SK-N-SH (cell line): ENCODE data around the gene TP53I3. TPM values are rescaled to one million over a fixed set of nuclear protein-coding genes. Genes with fewer than 3 reads are reported as not detected.

Experiments used
- CTCF ChIA-PET: fragments of 300-600, 350-600 bp; formaldehyde crosslinking; extraction: SDS; loops from one replicate; lab custom pipeline; 2021; lab: Yijun Ruan, JAX
- POLR2A ChIA-PET: fragments of 350-600 bp; sonication (Branson Sonifier 250); formaldehyde crosslinking; extraction: SDS; loops from one replicate; lab custom pipeline; 2020; ENCODE audit warnings: antibody characterized with exemption, inconsistent platforms; lab: Yijun Ruan, JAX
- DNase-seq: peaks from one replicate; pipeline ENCODE4 v3.0.0; 2012
- H2AFZ ChIP-seq: fragments of 200-600 bp; sonication (generic); 2 replicates; pipeline ENCODE4 v1.8.1; 2016; ENCODE audit warnings: antibody characterized with exemption, mild to moderate bottlenecking, low read depth
- H3F3A ChIP-seq: fragments of 200-600 bp; sonication (generic); replicated peaks from 2 replicates; pipeline ENCODE3; 2016; ENCODE audit warnings: antibody characterized with exemption, mild to moderate bottlenecking; ENCODE audit not compliant: insufficient read depth
- H3K27ac ChIP-seq, 2 experiments: fragments of 200-500 bp in 1 of 2; fragments of 200-600 bp in 1 of 2; sonication (Bioruptor generic) in 1 of 2; sonication (generic), shearing (Covaris generic) in 1 of 2; 2 replicates each; pipeline versions ENCODE4 v1.5.1 to v1.6.1; 2014 to 2016; ENCODE audit warnings: low read depth in 2 of 2, inconsistent platforms in 1 of 2, low read length in 1 of 2, mild to moderate bottlenecking in 1 of 2, mixed read lengths in 1 of 2
- H3K27me3 ChIP-seq: fragments of 200-600 bp; sonication (generic), shearing (Covaris generic); 2 replicates; pipeline ENCODE4 v1.6.1; 2016; ENCODE audit warnings: mixed run types; ENCODE audit not compliant: insufficient read depth
- H3K36me3 ChIP-seq, 2 experiments: fragments of 200-500 bp in 1 of 2; fragments of 200-600 bp in 1 of 2; sonication (Bioruptor generic) in 1 of 2; sonication (generic) in 1 of 2; replicated peaks in 1 of 2; 2 replicates each; pipeline versions ENCODE3 to v1.5.1; 2014 to 2016; ENCODE audit warnings: low read length in 1 of 2, mild to moderate bottlenecking in 1 of 2; ENCODE audit not compliant: insufficient read depth in 2 of 2, control insufficient read depth in 1 of 2
- H3K4me1 ChIP-seq, 2 experiments: fragments of 200-500 bp in 1 of 2; fragments of 200-600 bp in 1 of 2; sonication (Bioruptor generic) in 1 of 2; sonication (generic), shearing (Covaris generic) in 1 of 2; 2 replicates each; pipeline versions ENCODE4 v1.5.1 to v1.6.1; 2014 to 2016; ENCODE audit warnings: low read depth in 1 of 2, low read length in 1 of 2, mixed run types in 1 of 2; ENCODE audit not compliant: insufficient read depth in 2 of 2, control insufficient read depth in 1 of 2
- H3K4me2 ChIP-seq: fragments of 200-600 bp; sonication (generic), shearing (Covaris generic); 2 replicates; pipeline ENCODE4 v1.6.1; 2017; ENCODE audit warnings: mixed run types
- H3K4me3 ChIP-seq, 2 experiments: fragments of 200-500 bp in 1 of 2; fragments of 200-600 bp in 1 of 2; sonication (Bioruptor generic) in 1 of 2; sonication (generic), shearing (Covaris generic) in 1 of 2; 2 replicates each; pipeline versions ENCODE4 v1.5.1 to v1.8.1; 2014 to 2016; ENCODE audit warnings: low read depth in 2 of 2, inconsistent platforms in 1 of 2, low read length in 1 of 2, mild to moderate bottlenecking in 1 of 2, mixed read lengths in 1 of 2, moderate library complexity in 1 of 2
- H3K79me2 ChIP-seq: fragments of 200-600 bp; sonication (generic); 2 replicates; pipeline ENCODE4 v1.8.1; 2017; ENCODE audit warnings: mild to moderate bottlenecking; ENCODE audit not compliant: insufficient read depth
- H3K9ac ChIP-seq: fragments of 200-600 bp; sonication (generic); 2 replicates; pipeline ENCODE4 v1.6.1; 2017; ENCODE audit warnings: mixed run types
- H3K9me2 ChIP-seq: fragments of 200-600 bp; sonication (generic); 2 replicates; pipeline ENCODE4 v1.6.1; 2017; ENCODE audit warnings: mixed run types
- H3K9me3 ChIP-seq: fragments of 200-600 bp; sonication (generic); 2 replicates; pipeline ENCODE4 v1.6.1; 2017; ENCODE audit warnings: mixed run types, mild to moderate bottlenecking, moderate library complexity
- H4K20me1 ChIP-seq: fragments of 200-600 bp; sonication (generic); 2 replicates; pipeline ENCODE4 v1.6.1; 2017; ENCODE audit warnings: mild to moderate bottlenecking, mixed run types; ENCODE audit not compliant: insufficient read depth
- EP300 ChIP-seq, 2 experiments: IDR thresholded peaks; 2 replicates each; pipeline versions ENCODE4 v1.4.0 to v1.6.1; 2012; ENCODE audit warnings: borderline replicate concordance in 1 of 2, low read depth in 1 of 2, low read length in 1 of 2
- EZH2phosphoT487 ChIP-seq: fragments of 200-600 bp; sonication (generic); IDR thresholded peaks from 2 replicates; pipeline ENCODE4 v1.6.1; 2017; ENCODE audit warnings: low read depth, mixed run types, mild to moderate bottlenecking, antibody characterized with exemption, moderate library complexity, borderline replicate concordance
- FOSL2 ChIP-seq: IDR thresholded peaks from 2 replicates; pipeline ENCODE4 v1.4.0; 2012; ENCODE audit warnings: low read depth, mild to moderate bottlenecking, moderate library complexity, borderline replicate concordance
- GABPA ChIP-seq: IDR thresholded peaks from 2 replicates; pipeline ENCODE4 v1.4.0; 2012; ENCODE audit warnings: low read depth, mild to moderate bottlenecking
- GATA2 ChIP-seq: sonication (generic); formaldehyde crosslinking; IDR thresholded peaks from 2 replicates; pipeline ENCODE4 v1.5.0; 2020; ENCODE audit warnings: mild to moderate bottlenecking, missing genetic modification reagents
- IRF3 ChIP-seq: fragments of 150-350 bp; IDR thresholded peaks from 2 replicates; pipeline ENCODE4 v1.6.1; 2016; ENCODE audit warnings: mild to moderate bottlenecking, low read depth, low read length
- JUND ChIP-seq: IDR thresholded peaks from 2 replicates; pipeline ENCODE4 v1.4.0; 2012
- NRF1 ChIP-seq: IDR thresholded peaks from 2 replicates; pipeline ENCODE4 v1.6.1; 2012; ENCODE audit warnings: low read depth, mild to moderate bottlenecking, low read length
- RAD21 ChIP-seq: IDR thresholded peaks from 2 replicates; pipeline ENCODE4 v1.6.1; 2012; ENCODE audit warnings: mild to moderate bottlenecking, low read length
- RFX5 ChIP-seq: IDR thresholded peaks from 2 replicates; pipeline ENCODE4 v1.6.1; 2012; ENCODE audit warnings: mild to moderate bottlenecking, improper control_type of control experiment, low read length
- RXRA ChIP-seq: IDR thresholded peaks from 2 replicates; pipeline ENCODE4 v1.4.0; 2012; ENCODE audit warnings: low read depth, mild to moderate bottlenecking, borderline replicate concordance
- SIN3A ChIP-seq: IDR thresholded peaks from 2 replicates; pipeline ENCODE4 v1.6.1; 2012; ENCODE audit warnings: low read depth, mild to moderate bottlenecking, low read length, moderate library complexity, borderline replicate concordance
- TAF1 ChIP-seq: IDR thresholded peaks from 2 replicates; pipeline ENCODE4 v1.6.1; 2012; ENCODE audit warnings: low read depth, mild to moderate bottlenecking, low read length, moderate library complexity, borderline replicate concordance
- TCF12 ChIP-seq: IDR thresholded peaks from 2 replicates; pipeline ENCODE4 v1.4.0; 2012
- USF1 ChIP-seq: IDR thresholded peaks from 2 replicates; pipeline ENCODE4 v1.4.0; 2012; ENCODE audit warnings: low read depth, borderline replicate concordance
- ZBTB33 ChIP-seq: IDR thresholded peaks from 2 replicates; pipeline ENCODE4 v1.4.0; 2012; ENCODE audit warnings: low read depth, borderline replicate concordance
- WGBS: methylation state at CpG from one replicate; pipeline ENCODE4 v1.1.6; 2017; ENCODE audit warnings: low lambda C conversion rate; 5-methylcytosine and 5-hydroxymethylcytosine counted together
- polyA plus RNA-seq, 3 experiments: library from polyadenylated mRNA; depleted of rRNA; stranded (reverse); fragments of >200 nt; gene quantifications; 2 replicates each; pipeline ENCODE4 v1.2.3, GENCODE V29; 2012
- TF ChIP-seq, protein P1 (sequence below): fragments of 200-600 bp; sonication (generic); IDR thresholded peaks from 2 replicates; pipeline ENCODE4 v1.6.1; 2017; ENCODE audit warnings: antibody characterized with exemption, mild to moderate bottlenecking, moderate library complexity
- TF ChIP-seq, protein P2 (sequence below): IDR thresholded peaks from 2 replicates; pipeline ENCODE4; 2012
- TF ChIP-seq, protein P3 (sequence below): IDR thresholded peaks from 2 replicates; pipeline ENCODE4 v1.4.0; 2012; ENCODE audit warnings: low read depth

TP53I3 gene
- polyA plus RNA-seq, 1 of the 3 experiments (the other 2 are of a cell fraction) = 110 TPM

DNA sequence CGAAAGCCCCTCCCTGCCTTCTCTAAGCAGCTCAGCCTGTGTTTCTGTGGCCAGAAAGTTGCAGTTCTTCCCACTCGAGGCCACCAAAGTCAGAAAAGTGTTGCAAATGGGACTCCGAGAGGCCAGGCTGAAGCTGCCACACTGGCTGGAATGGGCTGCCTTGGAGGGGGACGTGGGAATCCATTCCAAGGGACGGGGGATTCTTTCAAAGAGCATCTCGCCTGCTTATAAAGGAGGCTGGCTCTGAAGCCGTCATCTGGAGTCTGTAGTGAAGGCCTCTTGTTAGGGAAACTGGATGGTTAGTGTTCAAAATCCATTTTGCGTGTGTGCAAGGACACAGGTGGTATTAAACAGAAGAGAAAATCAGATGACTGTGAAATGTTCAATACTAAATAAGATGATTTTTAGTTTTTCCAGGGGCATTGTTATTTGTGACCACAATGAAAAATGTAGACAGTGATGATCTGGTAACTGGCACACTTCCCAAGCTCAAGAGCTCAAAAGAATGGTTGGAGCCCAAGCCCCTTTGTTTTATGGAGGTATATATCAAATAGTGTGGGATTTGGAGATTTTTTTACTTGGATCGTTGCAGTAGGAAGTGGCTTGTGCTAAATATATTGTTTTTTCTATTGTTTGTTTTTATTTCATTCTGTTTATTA, 39.4 kb upstream of the TP53I3 start (continued):
- TF ChIP-seq, protein P1, sequence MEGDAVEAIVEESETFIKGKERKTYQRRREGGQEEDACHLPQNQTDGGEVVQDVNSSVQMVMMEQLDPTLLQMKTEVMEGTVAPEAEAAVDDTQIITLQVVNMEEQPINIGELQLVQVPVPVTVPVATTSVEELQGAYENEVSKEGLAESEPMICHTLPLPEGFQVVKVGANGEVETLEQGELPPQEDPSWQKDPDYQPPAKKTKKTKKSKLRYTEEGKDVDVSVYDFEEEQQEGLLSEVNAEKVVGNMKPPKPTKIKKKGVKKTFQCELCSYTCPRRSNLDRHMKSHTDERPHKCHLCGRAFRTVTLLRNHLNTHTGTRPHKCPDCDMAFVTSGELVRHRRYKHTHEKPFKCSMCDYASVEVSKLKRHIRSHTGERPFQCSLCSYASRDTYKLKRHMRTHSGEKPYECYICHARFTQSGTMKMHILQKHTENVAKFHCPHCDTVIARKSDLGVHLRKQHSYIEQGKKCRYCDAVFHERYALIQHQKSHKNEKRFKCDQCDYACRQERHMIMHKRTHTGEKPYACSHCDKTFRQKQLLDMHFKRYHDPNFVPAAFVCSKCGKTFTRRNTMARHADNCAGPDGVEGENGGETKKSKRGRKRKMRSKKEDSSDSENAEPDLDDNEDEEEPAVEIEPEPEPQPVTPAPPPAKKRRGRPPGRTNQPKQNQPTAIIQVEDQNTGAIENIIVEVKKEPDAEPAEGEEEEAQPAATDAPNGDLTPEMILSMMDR = no peak
- no peak for TF ChIP-seq TAF1
- TF ChIP-seq RXRA = no peak
- TF ChIP-seq SIN3A = no peak
- TF ChIP-seq ZBTB33 = no peak

DNA sequence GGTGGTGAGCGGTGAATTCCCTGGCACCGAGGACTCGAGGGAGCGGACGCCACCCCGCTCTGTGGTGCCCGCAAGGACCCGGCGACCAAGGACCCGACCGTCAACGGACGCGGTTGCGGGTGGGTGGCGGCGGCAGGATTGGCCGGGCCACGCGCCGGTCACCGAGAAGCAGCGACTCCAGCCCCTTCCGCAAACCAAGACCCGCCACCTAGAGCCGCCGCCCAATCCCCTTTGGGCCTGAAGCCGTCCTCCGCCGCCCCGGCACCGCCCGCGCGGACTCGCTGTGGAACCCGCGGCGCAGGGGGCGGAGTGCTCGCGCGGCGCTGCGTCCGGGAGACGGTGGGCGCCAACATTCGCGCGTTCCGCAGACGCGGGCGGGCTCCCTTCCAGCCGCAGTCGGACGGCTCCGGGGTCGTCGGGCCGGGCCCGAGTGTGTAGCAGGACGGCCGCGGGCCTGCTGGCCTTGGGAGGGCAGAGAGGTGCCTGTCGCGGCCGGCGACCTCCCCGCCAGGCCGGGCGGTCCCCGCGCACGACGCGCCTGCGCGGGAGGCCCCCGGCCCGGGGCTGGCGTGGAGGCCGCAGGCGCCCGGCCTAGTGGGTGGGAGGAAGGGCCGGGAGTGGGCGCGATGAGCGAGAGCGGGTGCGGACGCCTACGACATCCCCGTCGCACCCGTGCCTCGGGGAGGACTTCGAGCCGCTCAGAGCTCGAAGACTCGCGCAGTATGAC, 38.7 kb upstream of the TP53I3 start, which contains the start of the genes FAM228B and PFN4:
FAM228B (plus strand) TSS at position 275 of the 727 bp plus-strand sequence. CDS start 893 bp downstream, outside the sequence.
PFN4 (minus strand) TSS at position 140 of the 727 bp plus-strand sequence. CDS start 799 bp downstream, outside the sequence.
- Histone ChIP-seq H3K4me1 (peaks cover 5 to 17% of the 10 kb centered on the region in 2 experiments; a peak in 3 of 4 replicates), H3K9me2 (no peaks in the 10 kb centered on the region), H3K9me3 (no peaks in the 10 kb centered on the region), H3K27ac (peak within 1 kb of the TSS; percentile 82 to 91), H3K4me2 (peak within 1 kb of the TSS; percentile 87), H3K9ac (peak within 1 kb of the TSS; percentile 86), H3F3A (peaks cover 35% of the 10 kb centered on the region), H3K79me2 (peaks cover 12% of the 10 kb centered on the region; the same call in 1 of the 2 replicates), H4K20me1 (no peaks in the 10 kb centered on the region), H3K36me3 (no peaks in the 10 kb centered on the region), H3K27me3 (no peaks in the 10 kb centered on the region), H3K4me3 (peak within 1 kb of the TSS; percentile 61 to 74), H2AFZ (peak within 1 kb of the TSS; percentile 98)
- ChIA-PET CTCF (interaction anchor here (0.9 to 3.5 kb wide), 6 partner anchors 10 to 89 kb away, joined by 3 to 31 read pairs (median 4); partner anchors contain the start of gene TP53I3), POLR2A (interaction anchor here (0.9 to 4.5 kb wide), 4 partner anchors 13 to 197 kb away, joined by 3 to 28 read pairs (median 6); partner anchors contain the start of genes SF3B6 and TP53I3)
- peak; percentile 96 for DNase-seq
- 0% methylated on average over 19 of the region's 103 CpGs for WGBS
- TF ChIP-seq RXRA (no peak), FOSL2 (no peak), IRF3 (no peak), RFX5 (no peak), SIN3A (no peak), JUND (no peak), GATA2 (CRISPR knock-in tag) (0 out of 2 replicates have a peak, but pooled peaks have one; percentile 18), GABPA (0 out of 2 replicates have a peak, but pooled peaks have one; percentile 26), EZH2phosphoT487 (no peak), ZBTB33 (no peak), NRF1 (peak; percentile 78), EP300 (IDR thresholded peaks at IDR 0.05; ENCODE audit: borderline replicate concordance in 1 of 2, low read depth in 1 of 2, low read length in 1 of 2) (no peak), TCF12 (no peak), USF1 (no peak), RAD21 (no peak)
- TF ChIP-seq, protein P2, sequence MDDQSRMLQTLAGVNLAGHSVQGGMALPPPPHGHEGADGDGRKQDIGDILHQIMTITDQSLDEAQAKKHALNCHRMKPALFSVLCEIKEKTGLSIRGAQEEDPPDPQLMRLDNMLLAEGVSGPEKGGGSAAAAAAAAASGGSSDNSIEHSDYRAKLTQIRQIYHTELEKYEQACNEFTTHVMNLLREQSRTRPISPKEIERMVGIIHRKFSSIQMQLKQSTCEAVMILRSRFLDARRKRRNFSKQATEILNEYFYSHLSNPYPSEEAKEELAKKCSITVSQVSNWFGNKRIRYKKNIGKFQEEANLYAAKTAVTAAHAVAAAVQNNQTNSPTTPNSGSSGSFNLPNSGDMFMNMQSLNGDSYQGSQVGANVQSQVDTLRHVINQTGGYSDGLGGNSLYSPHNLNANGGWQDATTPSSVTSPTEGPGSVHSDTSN = peak; percentile 98
- TF ChIP-seq, protein P3, sequence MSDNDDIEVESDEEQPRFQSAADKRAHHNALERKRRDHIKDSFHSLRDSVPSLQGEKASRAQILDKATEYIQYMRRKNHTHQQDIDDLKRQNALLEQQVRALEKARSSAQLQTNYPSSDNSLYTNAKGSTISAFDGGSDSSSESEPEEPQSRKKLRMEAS = peak; percentile 54; the same call in 1 of the 2 replicates
